K562 (cell line): ENCODE data around the gene APOM. TPM values are rescaled to one million over a fixed set of nuclear protein-coding genes. Genes with fewer than 3 reads are reported as not detected.

Experiments used
- KLF1 ChIP-seq: fragments of 450-650 bp; IDR thresholded peaks from 2 replicates; pipeline ENCODE4 v1.6.1; 2016; ENCODE audit warnings: missing genetic modification characterization, missing compliant biosample characterization
- LCOR ChIP-seq: sonication (generic); formaldehyde crosslinking; IDR thresholded peaks from 2 replicates; pipeline ENCODE4 v1.8.0; 2022; ENCODE audit warnings: mild to moderate bottlenecking, missing genetic modification reagents
- MNT ChIP-seq, 2 experiments: fragments of 450-650 bp; conservative IDR thresholded peaks; 2 replicates each; pipeline ENCODE4 v1.6.1; 2017; ENCODE audit warnings: mild to moderate bottlenecking in 2 of 2, moderate library complexity in 2 of 2
- MXI1 ChIP-seq: IDR thresholded peaks from 2 replicates; pipeline ENCODE4 v1.6.1; 2011; ENCODE audit warnings: low read depth, mild to moderate bottlenecking, improper control_type of control experiment, low read length
- RB1 ChIP-seq: fragments of 450-650 bp; IDR thresholded peaks from 2 replicates; pipeline ENCODE4 v1.6.1; 2017; ENCODE audit warnings: low read depth, mild to moderate bottlenecking
- STAG1 ChIP-seq: sonication (generic); formaldehyde crosslinking; IDR thresholded peaks from 2 replicates; pipeline ENCODE4 v1.5.0; 2020; ENCODE audit warnings: missing genetic modification reagents, borderline replicate concordance
- TARDBP ChIP-seq: fragments of 450-650 bp; IDR thresholded peaks from 2 replicates; pipeline ENCODE4 v1.6.1; 2016
- TBL1XR1 ChIP-seq, 2 experiments: IDR thresholded peaks; 2 replicates each; pipeline ENCODE4 v1.6.1; 2012; ENCODE audit warnings: improper control_type of control experiment in 2 of 2, low read length in 2 of 2, mild to moderate bottlenecking in 1 of 2
- ZNF668 ChIP-seq: fragments of 250-450 bp; sonication (Bioruptor Pico); IDR thresholded peaks from 2 replicates; pipeline ENCODE4 v1.8.0; 2022; ENCODE audit warnings: mild to moderate bottlenecking, inconsistent platforms
- polyA plus RNA-seq, 8 experiments: library from polyadenylated mRNA; depleted of rRNA in 4 of 8; stranded (reverse) in 5 of 8; unstranded in 3 of 8; fragments of >200 nt; fragmentation: Nextera tagmentation in 2 of 8; fragmentation: Illumina TruSeq in 1 of 8; extraction: Ambion mirVana in 2 of 8; extraction: Trizol in 1 of 8; gene quantifications; 2 replicates each; pipeline versions ENCODE4 v1.2.1 to v1.2.3, GENCODE V29; 2011 to 2014; ENCODE audit warnings: inconsistent platforms in 1 of 8, missing spikeins in 1 of 8
- total RNA-seq, 7 experiments: library from RNA; depleted of rRNA in 6 of 7; stranded (reverse); fragments of >200 nt in 6 of 7; fragmentation: Illumina TruSeq in 2 of 7; extraction: Trizol in 2 of 7; gene quantifications; 2 replicates each; pipeline versions ENCODE4 v1.2.1 to v1.2.3, GENCODE V29; 2011 to 2021; ENCODE audit warnings: low replicate concordance in 1 of 7
- TF ChIP-seq, protein P1 (sequence below): fragments of 150-350 bp; conservative IDR thresholded peaks from 2 replicates; pipeline ENCODE4 v1.6.1; 2014; ENCODE audit warnings: low read length
- TF ChIP-seq, protein P2 (sequence below): fragments of 200-600 bp; sonication (generic); IDR thresholded peaks from one replicate; pipeline ENCODE4 v1.6.1; 2012; ENCODE audit warnings: mild to moderate bottlenecking, low read depth, low read length, inconsistent platforms

The APOM gene
- total and polyA plus RNA-seq, 9 of the 15 experiments (the other 6 are each of a cell fraction or from before 2014, with no cell fraction given): 5.7 to 24.3 (median 10.4) TPM

- TF ChIP-seq, protein P1, sequence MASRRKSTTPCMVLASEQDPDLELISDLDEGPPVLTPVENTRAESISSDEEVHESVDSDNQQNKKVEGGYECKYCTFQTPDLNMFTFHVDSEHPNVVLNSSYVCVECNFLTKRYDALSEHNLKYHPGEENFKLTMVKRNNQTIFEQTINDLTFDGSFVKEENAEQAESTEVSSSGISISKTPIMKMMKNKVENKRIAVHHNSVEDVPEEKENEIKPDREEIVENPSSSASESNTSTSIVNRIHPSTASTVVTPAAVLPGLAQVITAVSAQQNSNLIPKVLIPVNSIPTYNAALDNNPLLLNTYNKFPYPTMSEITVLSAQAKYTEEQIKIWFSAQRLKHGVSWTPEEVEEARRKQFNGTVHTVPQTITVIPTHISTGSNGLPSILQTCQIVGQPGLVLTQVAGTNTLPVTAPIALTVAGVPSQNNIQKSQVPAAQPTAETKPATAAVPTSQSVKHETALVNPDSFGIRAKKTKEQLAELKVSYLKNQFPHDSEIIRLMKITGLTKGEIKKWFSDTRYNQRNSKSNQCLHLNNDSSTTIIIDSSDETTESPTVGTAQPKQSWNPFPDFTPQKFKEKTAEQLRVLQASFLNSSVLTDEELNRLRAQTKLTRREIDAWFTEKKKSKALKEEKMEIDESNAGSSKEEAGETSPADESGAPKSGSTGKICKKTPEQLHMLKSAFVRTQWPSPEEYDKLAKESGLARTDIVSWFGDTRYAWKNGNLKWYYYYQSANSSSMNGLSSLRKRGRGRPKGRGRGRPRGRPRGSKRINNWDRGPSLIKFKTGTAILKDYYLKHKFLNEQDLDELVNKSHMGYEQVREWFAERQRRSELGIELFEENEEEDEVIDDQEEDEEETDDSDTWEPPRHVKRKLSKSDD: no peak
- TF ChIP-seq KLF1 (tag): no peak
- TF ChIP-seq, protein P2, sequence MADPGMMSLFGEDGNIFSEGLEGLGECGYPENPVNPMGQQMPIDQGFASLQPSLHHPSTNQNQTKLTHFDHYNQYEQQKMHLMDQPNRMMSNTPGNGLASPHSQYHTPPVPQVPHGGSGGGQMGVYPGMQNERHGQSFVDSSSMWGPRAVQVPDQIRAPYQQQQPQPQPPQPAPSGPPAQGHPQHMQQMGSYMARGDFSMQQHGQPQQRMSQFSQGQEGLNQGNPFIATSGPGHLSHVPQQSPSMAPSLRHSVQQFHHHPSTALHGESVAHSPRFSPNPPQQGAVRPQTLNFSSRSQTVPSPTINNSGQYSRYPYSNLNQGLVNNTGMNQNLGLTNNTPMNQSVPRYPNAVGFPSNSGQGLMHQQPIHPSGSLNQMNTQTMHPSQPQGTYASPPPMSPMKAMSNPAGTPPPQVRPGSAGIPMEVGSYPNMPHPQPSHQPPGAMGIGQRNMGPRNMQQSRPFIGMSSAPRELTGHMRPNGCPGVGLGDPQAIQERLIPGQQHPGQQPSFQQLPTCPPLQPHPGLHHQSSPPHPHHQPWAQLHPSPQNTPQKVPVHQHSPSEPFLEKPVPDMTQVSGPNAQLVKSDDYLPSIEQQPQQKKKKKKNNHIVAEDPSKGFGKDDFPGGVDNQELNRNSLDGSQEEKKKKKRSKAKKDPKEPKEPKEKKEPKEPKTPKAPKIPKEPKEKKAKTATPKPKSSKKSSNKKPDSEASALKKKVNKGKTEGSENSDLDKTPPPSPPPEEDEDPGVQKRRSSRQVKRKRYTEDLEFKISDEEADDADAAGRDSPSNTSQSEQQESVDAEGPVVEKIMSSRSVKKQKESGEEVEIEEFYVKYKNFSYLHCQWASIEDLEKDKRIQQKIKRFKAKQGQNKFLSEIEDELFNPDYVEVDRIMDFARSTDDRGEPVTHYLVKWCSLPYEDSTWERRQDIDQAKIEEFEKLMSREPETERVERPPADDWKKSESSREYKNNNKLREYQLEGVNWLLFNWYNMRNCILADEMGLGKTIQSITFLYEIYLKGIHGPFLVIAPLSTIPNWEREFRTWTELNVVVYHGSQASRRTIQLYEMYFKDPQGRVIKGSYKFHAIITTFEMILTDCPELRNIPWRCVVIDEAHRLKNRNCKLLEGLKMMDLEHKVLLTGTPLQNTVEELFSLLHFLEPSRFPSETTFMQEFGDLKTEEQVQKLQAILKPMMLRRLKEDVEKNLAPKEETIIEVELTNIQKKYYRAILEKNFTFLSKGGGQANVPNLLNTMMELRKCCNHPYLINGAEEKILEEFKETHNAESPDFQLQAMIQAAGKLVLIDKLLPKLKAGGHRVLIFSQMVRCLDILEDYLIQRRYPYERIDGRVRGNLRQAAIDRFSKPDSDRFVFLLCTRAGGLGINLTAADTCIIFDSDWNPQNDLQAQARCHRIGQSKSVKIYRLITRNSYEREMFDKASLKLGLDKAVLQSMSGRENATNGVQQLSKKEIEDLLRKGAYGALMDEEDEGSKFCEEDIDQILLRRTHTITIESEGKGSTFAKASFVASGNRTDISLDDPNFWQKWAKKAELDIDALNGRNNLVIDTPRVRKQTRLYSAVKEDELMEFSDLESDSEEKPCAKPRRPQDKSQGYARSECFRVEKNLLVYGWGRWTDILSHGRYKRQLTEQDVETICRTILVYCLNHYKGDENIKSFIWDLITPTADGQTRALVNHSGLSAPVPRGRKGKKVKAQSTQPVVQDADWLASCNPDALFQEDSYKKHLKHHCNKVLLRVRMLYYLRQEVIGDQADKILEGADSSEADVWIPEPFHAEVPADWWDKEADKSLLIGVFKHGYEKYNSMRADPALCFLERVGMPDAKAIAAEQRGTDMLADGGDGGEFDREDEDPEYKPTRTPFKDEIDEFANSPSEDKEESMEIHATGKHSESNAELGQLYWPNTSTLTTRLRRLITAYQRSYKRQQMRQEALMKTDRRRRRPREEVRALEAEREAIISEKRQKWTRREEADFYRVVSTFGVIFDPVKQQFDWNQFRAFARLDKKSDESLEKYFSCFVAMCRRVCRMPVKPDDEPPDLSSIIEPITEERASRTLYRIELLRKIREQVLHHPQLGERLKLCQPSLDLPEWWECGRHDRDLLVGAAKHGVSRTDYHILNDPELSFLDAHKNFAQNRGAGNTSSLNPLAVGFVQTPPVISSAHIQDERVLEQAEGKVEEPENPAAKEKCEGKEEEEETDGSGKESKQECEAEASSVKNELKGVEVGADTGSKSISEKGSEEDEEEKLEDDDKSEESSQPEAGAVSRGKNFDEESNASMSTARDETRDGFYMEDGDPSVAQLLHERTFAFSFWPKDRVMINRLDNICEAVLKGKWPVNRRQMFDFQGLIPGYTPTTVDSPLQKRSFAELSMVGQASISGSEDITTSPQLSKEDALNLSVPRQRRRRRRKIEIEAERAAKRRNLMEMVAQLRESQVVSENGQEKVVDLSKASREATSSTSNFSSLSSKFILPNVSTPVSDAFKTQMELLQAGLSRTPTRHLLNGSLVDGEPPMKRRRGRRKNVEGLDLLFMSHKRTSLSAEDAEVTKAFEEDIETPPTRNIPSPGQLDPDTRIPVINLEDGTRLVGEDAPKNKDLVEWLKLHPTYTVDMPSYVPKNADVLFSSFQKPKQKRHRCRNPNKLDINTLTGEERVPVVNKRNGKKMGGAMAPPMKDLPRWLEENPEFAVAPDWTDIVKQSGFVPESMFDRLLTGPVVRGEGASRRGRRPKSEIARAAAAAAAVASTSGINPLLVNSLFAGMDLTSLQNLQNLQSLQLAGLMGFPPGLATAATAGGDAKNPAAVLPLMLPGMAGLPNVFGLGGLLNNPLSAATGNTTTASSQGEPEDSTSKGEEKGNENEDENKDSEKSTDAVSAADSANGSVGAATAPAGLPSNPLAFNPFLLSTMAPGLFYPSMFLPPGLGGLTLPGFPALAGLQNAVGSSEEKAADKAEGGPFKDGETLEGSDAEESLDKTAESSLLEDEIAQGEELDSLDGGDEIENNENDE: no peak
- TF ChIP-seq TBL1XR1 (IDR thresholded peaks at IDR 0.05; ENCODE audit: low read length in 2 of 2): no peak
- TF ChIP-seq TARDBP: no peak
- no peak for TF ChIP-seq MXI1
- TF ChIP-seq MNT (conservative IDR thresholded peaks at IDR 0.05): no peak
- no peak for TF ChIP-seq LCOR
- no peak for TF ChIP-seq ZNF668
- TF ChIP-seq STAG1: no peak
- TF ChIP-seq RB1: no peak
Observed at GRCh38 chr6:31621991-31622390, 33.7 kb upstream of the APOM start (continued).
